ENCODE measurements around the gene VEPH1.

Gene VEPH1

GRCh38 chr3:157477441-157477840 is 25.8 kb downstream of the VEPH1 start:
- no peak for DNase-seq (ENCODE audit: low spot score)

- DNase-seq (ENCODE audit: low spot score), result peak; percentile 18
These were observed 27.2 kb downstream of the VEPH1 start for GRCh38 chr3:157475921-157476414.

- DNase-seq (ENCODE audit: low spot score), result no peak
These were observed 30.6 kb downstream of the VEPH1 start for GRCh38 chr3:157472648-157473047.

GRCh38 chr3:157471064-157471463 is 32.2 kb downstream of the VEPH1 start:
- no peak for DNase-seq (ENCODE audit: low spot score)

- no peak for DNase-seq (ENCODE audit: low spot score)
These were observed 33.5 kb downstream of the VEPH1 start for GRCh38 chr3:157469561-157470294.

GRCh38 chr3:157467200-157467599 is 36.0 kb downstream of the VEPH1 start:
- no peak for DNase-seq (ENCODE audit: low spot score)

- no peak for DNase-seq (ENCODE audit: low spot score)
These were observed 37.5 kb downstream of the VEPH1 start for GRCh38 chr3:157465741-157466140.

- no peak for DNase-seq (ENCODE audit: low spot score)
These were observed 38.9 kb downstream of the VEPH1 start for GRCh38 chr3:157464321-157464720.

GRCh38 chr3:157463816-157464215 is 39.4 kb downstream of the VEPH1 start:
- no peak for DNase-seq (ENCODE audit: low spot score)

- DNase-seq (ENCODE audit: low spot score), result no peak
These were observed 43.0 kb downstream of the VEPH1 start for GRCh38 chr3:157460253-157460652.

- no peak for DNase-seq (ENCODE audit: low spot score)
These were observed 43.5 kb downstream of the VEPH1 start for GRCh38 chr3:157459706-157460105.

GRCh38 chr3:157453824-157454223 is 49.4 kb downstream of the VEPH1 start:
- DNase-seq (ENCODE audit: low spot score), result no peak

- DNase-seq (ENCODE audit: low spot score), result no peak
These were observed 51.1 kb downstream of the VEPH1 start for GRCh38 chr3:157452097-157452496.

- peak; percentile 18 for DNase-seq (ENCODE audit: low spot score)
These were observed 56.1 kb downstream of the VEPH1 start for GRCh38 chr3:157447026-157447694.

GRCh38 chr3:157445857-157446256 is 57.4 kb downstream of the VEPH1 start:
- DNase-seq (ENCODE audit: low spot score), result peak; percentile 11

GRCh38 chr3:157444797-157445184 is 58.4 kb downstream of the VEPH1 start:
- no peak for DNase-seq (ENCODE audit: low spot score)

- no peak for DNase-seq (ENCODE audit: low spot score)
These were observed 59.1 kb downstream of the VEPH1 start for GRCh38 chr3:157443905-157444796.

- no peak for DNase-seq (ENCODE audit: low spot score)
These were observed 60.5 kb downstream of the VEPH1 start for GRCh38 chr3:157442729-157443128.

GRCh38 chr3:157441102-157441624 is 62.1 kb downstream of the VEPH1 start:
- DNase-seq (ENCODE audit: low spot score), result no peak

GRCh38 chr3:157438194-157438730 is 65.0 kb downstream of the VEPH1 start:
- DNase-seq (ENCODE audit: low spot score), result no peak

GRCh38 chr3:157436583-157437291 is 66.5 kb downstream of the VEPH1 start, which contains the start of gene PTX3:
PTX3 (plus strand) TSS chr3:157436850; CDS start chr3:157436934, 84 bp downstream.
- DNase-seq (ENCODE audit: low spot score), result no peak

Data from SW480 (cell line).